Measurements from ENCODE around the gene TNFRSF9.
"Not testable (repeated sequence)": the region's sequence is repeated elsewhere in the genome, so short reads cannot be mapped to it uniquely, and the experiment has no call there.

The TNFRSF9 gene

DNA sequence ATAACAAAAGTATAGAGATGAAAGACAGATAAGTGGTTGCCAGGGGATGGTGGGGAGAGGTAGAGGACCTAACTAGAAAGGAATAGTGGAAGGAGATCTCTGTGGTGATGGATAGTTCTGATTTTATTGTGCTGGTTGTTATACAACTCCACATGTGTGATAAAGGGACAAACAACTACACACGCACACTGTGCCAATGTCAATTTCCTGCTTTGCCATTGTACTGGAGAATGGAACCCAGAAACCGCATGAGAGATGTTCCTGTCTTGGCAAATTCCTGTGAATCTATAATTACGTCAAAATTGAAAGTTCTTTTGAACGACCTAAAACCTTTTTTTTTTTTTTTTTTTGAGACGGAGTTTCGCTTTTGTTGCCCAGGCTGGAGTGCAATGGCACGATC, 11.0 kb downstream of the TNFRSF9 start:
- peak overlapping the region; percentile 75 for H3K4me3 Mint-ChIP-seq
- H3K36me3 Mint-ChIP-seq (ENCODE audit: insufficient read depth), result peaks cover 10% of the 10 kb centered on the region
- no peaks in the 10 kb centered on the region for H3K27me3 Mint-ChIP-seq
- DNase-seq (ENCODE audit: low spot score in 2 of 2) (no peak), ATAC-seq (replicated peaks; ENCODE audit: extremely low read depth, poor library complexity, severe bottlenecking) (no peak)
- H3K4me1 Mint-ChIP-seq, result peaks cover 49% of the 10 kb centered on the region
- H3K27ac Mint-ChIP-seq (ENCODE audit: low read depth), result peak overlapping the region; percentile 89
- no peaks in the 10 kb centered on the region for H3K9me3 Mint-ChIP-seq

DNA sequence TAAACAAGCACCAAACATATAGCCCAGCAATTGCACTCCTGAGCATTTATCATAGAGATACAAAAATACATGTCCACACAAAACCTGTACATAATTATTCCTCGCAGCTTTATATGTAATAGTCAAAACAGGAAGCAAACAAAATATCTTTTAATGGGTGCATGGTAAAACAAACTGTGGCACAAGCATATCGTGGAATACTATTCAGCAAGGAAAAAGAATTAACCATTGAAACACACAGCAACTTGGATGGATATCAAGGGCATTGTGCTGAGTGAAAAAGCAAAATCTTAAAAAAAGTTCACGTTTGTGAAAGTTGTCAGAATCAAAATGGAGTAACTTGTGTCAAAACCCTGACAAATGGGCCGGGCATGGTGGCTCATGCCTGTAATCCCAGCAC, 12.4 kb downstream of the TNFRSF9 start:
- Mint-ChIP-seq H3K9me3 (no peaks in the 10 kb centered on the region), H3K36me3 (ENCODE audit: insufficient read depth) (peaks cover 7% of the 10 kb centered on the region), H3K27ac (ENCODE audit: low read depth) (no peak overlapping the region), H3K27me3 (no peaks in the 10 kb centered on the region), H3K4me1 (peaks cover 49% of the 10 kb centered on the region), H3K4me3 (no peak overlapping the region)
- no peak for ATAC-seq (replicated peaks; ENCODE audit: extremely low read depth, poor library complexity, severe bottlenecking)
- no peak for DNase-seq (ENCODE audit: low spot score in 2 of 2)

DNA sequence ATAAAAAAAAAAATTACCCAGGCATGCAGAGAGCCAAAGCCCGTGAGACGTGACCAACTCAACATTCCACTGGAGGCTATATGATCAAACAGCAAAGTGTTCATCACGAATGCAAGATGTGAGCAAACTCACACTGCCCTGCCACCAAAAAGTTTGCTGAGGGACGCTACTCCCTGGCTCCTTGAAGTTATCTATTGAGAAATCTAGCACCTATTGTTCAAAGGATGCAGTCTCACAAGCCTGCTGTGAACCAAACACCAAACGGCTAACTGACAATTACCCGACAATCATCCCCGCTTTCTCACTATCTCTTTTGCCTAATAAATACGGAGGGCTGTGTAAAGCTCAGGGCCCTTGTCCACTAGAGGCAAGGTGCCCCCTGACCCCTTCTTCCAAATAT, 13.6 kb downstream of the TNFRSF9 start:
- peak; percentile 21 for ATAC-seq (replicated peaks; ENCODE audit: extremely low read depth, poor library complexity, severe bottlenecking)
- H3K4me1 Mint-ChIP-seq, result peaks cover 49% of the 10 kb centered on the region
- H3K9me3 Mint-ChIP-seq; H3K27ac Mint-ChIP-seq (ENCODE audit: low read depth); H3K4me3 Mint-ChIP-seq; H3K36me3 Mint-ChIP-seq (ENCODE audit: insufficient read depth); H3K27me3 Mint-ChIP-seq: not testable (repeated sequence)
- DNase-seq (ENCODE audit: low spot score in 2 of 2), result peak in 1 of 2 donors; percentile 18

DNA sequence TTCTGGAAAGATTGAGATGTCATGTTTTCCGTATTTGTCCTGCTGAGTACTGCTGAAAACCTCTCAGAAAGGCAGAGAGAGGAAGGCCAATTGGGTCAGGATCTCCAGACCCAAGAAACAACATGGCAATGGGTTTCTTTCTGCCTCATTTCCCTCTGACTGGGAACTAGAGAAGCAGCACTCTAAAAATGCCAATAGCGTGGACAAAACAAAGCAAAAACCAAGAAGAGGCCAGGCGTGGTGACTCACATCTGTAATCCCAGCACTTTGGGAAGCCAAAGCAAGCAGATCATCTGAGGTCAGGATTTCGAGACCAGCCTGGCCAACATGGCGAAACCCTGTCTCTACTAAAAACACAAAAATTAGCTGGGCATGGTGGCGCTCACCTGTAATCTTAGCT, 18.3 kb downstream of the TNFRSF9 start:
- no peak overlapping the region for H3K4me3 Mint-ChIP-seq
- no peak overlapping the region for H3K27ac Mint-ChIP-seq (ENCODE audit: low read depth)
- no peak for DNase-seq (ENCODE audit: low spot score in 2 of 2)
- peaks cover 13% of the 10 kb centered on the region for H3K4me1 Mint-ChIP-seq
- no peak for ATAC-seq (replicated peaks; ENCODE audit: extremely low read depth, poor library complexity, severe bottlenecking)
- no peaks in the 10 kb centered on the region for H3K9me3 Mint-ChIP-seq
- no peaks in the 10 kb centered on the region for H3K27me3 Mint-ChIP-seq
- peaks cover 5% of the 10 kb centered on the region for H3K36me3 Mint-ChIP-seq (ENCODE audit: insufficient read depth)

DNA sequence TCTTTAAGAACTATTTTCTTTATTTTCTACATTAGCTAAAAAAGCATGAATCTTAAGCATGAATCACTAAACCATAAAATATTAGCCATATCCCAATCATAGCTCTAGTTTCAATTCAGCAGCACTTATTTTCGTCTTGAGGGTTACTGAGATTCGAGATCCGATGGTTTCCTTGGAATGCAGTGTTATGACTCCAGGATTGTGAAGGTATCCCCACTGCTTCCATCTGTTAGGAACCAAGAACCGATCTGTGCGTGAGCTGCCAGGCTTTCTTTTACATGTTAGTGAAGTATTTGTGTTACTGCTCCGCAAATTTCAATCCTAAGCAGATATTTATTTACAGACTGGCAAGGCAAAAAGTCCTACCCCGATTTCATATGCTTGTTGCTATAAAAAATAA, 18.8 kb downstream of the TNFRSF9 start:
- DNase-seq (ENCODE audit: low spot score in 2 of 2) (no peak), ATAC-seq (replicated peaks; ENCODE audit: extremely low read depth, poor library complexity, severe bottlenecking) (no peak)
- Mint-ChIP-seq H3K9me3 (no peaks in the 10 kb centered on the region), H3K27me3 (no peaks in the 10 kb centered on the region), H3K36me3 (ENCODE audit: insufficient read depth) (peaks cover 7% of the 10 kb centered on the region), H3K4me3 (no peak overlapping the region), H3K27ac (ENCODE audit: low read depth) (no peak overlapping the region), H3K4me1 (peaks cover 13% of the 10 kb centered on the region)

DNA sequence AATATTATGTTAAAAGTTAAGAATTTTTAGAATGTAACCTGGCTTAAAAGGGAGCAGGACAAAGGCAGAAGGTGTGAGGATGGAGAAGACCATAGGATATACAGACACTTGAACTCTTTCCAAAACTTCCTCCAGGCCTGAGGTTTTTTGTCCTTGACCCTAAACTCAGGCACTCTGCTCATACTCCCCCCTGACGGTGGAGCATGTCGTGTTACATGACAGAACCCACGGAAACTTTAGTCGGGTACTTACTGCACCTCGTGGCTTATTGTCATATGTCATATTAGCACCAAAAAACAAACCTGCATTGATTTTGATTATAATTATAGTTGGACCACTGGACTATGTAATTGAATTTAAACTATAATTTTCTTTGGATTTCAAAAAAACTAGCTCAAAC, 20.8 kb downstream of the TNFRSF9 start:
- H3K9me3 Mint-ChIP-seq, result no peaks in the 10 kb centered on the region
- H3K4me3 Mint-ChIP-seq, result no peak overlapping the region
- no peak overlapping the region for H3K27ac Mint-ChIP-seq (ENCODE audit: low read depth)
- DNase-seq (ENCODE audit: low spot score in 2 of 2) (no peak), ATAC-seq (replicated peaks; ENCODE audit: extremely low read depth, poor library complexity, severe bottlenecking) (no peak)
- peaks cover 5% of the 10 kb centered on the region for H3K36me3 Mint-ChIP-seq (ENCODE audit: insufficient read depth)
- no peaks in the 10 kb centered on the region for H3K27me3 Mint-ChIP-seq
- peaks cover 20% of the 10 kb centered on the region for H3K4me1 Mint-ChIP-seq

DNA sequence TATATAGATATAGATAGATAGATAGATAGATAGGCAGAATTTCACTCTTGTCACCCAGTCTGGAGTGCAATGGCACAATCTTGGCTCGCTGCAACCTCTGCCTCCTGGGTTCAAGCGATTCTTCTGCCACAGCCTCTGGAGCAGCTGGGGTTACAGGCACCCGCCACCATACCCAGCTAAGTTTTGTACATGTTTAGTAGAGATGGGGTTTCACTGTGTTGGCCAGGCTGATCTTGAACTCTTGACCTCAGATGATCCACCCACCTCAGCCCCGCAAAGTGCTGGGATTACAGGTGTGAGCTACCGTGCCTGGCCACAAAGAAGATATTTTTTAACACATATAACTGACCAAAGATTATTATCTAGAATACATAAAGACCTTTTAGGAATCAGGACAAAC, 22.7 kb downstream of the TNFRSF9 start:
- ATAC-seq (replicated peaks; ENCODE audit: extremely low read depth, poor library complexity, severe bottlenecking); H3K27me3 Mint-ChIP-seq; H3K9me3 Mint-ChIP-seq; DNase-seq (ENCODE audit: low spot score in 2 of 2); H3K27ac Mint-ChIP-seq (ENCODE audit: low read depth); H3K4me3 Mint-ChIP-seq; H3K36me3 Mint-ChIP-seq (ENCODE audit: insufficient read depth): not testable (repeated sequence)
- peaks cover 30% of the 10 kb centered on the region for H3K4me1 Mint-ChIP-seq

DNA sequence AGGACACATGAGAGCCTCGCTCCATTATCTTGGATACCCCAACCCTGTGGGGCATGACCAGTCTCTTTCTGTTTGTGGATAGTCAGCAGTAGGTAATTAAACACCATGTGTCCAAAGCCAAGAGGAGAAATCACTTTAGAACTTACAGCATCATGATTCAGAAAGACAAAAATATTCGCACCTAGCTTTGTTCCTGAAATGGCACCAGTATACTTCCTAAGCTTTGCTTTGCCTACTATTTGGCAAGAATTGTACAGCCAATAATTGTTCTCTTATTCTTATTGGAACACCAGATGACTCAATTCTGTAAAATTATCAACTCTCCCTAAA, 24.2 kb downstream of the TNFRSF9 start:
- peaks cover 37% of the 10 kb centered on the region for H3K4me1 Mint-ChIP-seq
- no peaks in the 10 kb centered on the region for H3K9me3 Mint-ChIP-seq
- H3K27me3 Mint-ChIP-seq, result no peaks in the 10 kb centered on the region
- H3K36me3 Mint-ChIP-seq (ENCODE audit: insufficient read depth), result peaks cover 4% of the 10 kb centered on the region
- no peak for ATAC-seq (replicated peaks; ENCODE audit: extremely low read depth, poor library complexity, severe bottlenecking)
- no peak for DNase-seq (ENCODE audit: low spot score in 2 of 2)
- H3K27ac Mint-ChIP-seq (ENCODE audit: low read depth), result peak overlapping the region; percentile 9
- no peak overlapping the region for H3K4me3 Mint-ChIP-seq

DNA sequence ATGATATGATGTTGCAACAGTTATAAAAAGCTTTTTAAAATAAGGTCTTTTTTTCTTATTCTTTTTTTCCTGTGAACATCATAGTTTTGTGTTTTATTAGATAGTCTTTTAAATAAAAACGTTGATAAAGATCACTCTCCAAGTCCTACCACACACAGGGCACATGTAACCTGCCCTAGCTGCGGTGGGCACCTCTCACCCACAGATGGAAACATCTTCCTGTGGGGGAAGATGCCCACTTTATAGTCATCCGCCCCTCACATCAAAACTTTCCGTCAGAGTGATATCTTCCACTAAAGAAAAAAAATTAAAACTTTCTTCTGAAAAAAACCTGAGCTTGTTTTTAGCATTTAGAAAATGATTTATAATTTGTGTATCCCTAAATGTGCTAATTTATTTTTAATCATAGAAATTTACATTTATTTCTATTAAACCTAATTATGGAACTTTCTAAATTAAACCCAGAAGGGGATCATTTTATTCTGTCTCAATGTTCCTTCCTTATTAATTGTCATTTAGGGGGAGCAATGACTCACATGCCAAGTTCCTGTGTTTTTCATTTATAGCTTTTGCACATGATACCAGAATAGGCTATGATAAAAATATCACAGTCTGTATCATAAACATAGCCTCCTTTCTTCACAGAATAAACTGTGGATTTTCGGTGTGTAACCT, 24.7 kb downstream of the TNFRSF9 start:
- DNase-seq (ENCODE audit: low spot score in 2 of 2) (peak in 1 of 2 donors; percentile 34), ATAC-seq (replicated peaks; ENCODE audit: extremely low read depth, poor library complexity, severe bottlenecking) (peak; percentile 88)
- Mint-ChIP-seq H3K27ac (ENCODE audit: low read depth) (peak overlapping the region; percentile 9), H3K4me1 (peaks cover 39% of the 10 kb centered on the region), H3K4me3 (peak overlapping the region; percentile 14), H3K27me3 (no peaks in the 10 kb centered on the region), H3K9me3 (no peaks in the 10 kb centered on the region), H3K36me3 (ENCODE audit: insufficient read depth) (peaks cover 4% of the 10 kb centered on the region)

DNA sequence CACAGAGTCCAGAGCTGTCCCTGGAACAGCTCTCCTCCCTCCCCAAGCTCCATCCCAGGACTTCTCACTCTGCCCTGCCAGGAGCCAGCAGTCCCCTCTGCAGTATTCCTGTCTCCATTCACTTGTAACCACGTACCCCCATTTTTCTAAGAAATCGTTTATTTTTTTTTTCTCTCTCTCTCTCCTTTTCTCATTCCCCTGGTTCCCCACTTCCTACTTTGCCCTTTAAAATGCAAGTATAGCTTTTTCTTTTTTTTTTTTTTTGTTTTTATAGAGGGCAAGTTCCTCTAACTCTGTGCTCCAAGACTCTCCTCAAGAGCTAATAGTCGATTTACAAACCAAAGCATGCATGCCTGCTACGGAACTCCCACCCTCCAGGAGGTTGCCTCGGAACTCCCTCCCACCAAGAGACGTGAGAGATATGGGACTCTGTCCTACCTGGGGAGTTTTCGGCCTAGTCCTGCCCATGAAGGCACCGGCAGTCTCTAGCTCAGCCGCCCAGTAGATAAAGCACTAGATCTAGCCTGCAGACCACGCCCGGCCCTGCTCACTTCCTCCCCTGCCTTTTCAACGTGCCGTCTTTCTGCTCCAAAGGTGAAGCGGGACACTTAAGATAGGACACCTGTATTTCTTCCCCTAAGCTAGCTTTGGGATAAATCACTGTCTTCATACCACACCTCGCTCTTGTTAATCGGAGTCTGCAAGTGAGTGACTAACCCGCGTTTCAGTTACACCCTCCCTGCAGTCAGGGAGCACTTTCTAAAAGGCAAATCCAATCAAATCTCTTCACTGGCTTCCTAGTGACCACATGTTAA, 27.7 kb downstream of the TNFRSF9 start:
- peaks cover 4% of the 10 kb centered on the region for H3K36me3 Mint-ChIP-seq (ENCODE audit: insufficient read depth)
- ATAC-seq (replicated peaks; ENCODE audit: extremely low read depth, poor library complexity, severe bottlenecking) (no peak), DNase-seq (ENCODE audit: low spot score in 2 of 2) (no peak)
- H3K9me3 Mint-ChIP-seq, result no peaks in the 10 kb centered on the region
- peaks cover 40% of the 10 kb centered on the region for H3K4me1 Mint-ChIP-seq
- peak overlapping the region; percentile 93 for H3K27ac Mint-ChIP-seq (ENCODE audit: low read depth)
- peak overlapping the region; percentile 67 for H3K4me3 Mint-ChIP-seq
- no peaks in the 10 kb centered on the region for H3K27me3 Mint-ChIP-seq

DNA sequence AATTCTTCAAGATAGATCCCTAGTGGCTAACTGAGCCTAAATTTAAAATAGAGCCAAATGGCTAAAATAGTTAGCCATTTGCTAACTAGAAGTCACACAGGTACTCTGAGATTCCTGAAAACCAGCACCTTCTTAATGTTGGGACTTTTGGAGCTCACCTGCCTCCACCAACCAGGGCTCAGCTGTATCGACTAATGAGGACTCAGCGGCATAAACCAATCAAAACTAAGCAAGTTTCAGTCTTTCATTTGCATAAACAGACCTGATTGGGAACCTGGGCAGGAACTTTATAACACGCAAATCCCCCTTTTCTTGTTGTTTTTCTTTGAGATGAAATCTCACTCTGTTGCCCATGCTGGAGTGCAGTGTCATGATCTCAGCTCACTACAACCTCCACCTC, 28.5 kb downstream of the TNFRSF9 start:
- Mint-ChIP-seq H3K27me3 (no peaks in the 10 kb centered on the region), H3K36me3 (ENCODE audit: insufficient read depth) (peaks cover 2% of the 10 kb centered on the region), H3K27ac (ENCODE audit: low read depth) (peak overlapping the region; percentile 93), H3K4me1 (peaks cover 37% of the 10 kb centered on the region), H3K9me3 (no peaks in the 10 kb centered on the region), H3K4me3 (peak overlapping the region; percentile 67)
- ATAC-seq (replicated peaks; ENCODE audit: extremely low read depth, poor library complexity, severe bottlenecking), result no peak
- DNase-seq (ENCODE audit: low spot score in 2 of 2), result no peak

DNA sequence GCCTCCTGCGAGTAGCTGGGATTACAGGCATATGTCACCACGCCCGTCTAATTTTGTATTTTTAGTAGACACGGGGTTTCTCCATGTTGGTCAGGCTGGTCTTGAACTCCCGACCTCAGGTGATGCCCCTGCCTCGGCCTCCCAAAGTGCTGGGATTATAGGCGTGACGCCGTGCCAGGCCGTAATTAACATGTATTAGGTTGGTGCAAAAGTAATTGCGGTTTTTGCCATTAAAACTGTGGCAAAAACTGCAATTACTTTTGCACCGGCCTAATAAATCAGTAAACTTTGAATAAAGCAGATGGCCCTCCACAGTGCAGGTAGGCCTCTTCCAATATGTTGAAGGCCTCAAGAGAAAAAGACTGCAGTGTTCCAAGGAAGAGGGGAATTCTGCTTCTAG, 35.4 kb downstream of the TNFRSF9 start:
- Mint-ChIP-seq H3K36me3 (ENCODE audit: insufficient read depth) (no peaks in the 10 kb centered on the region), H3K4me1 (no peaks in the 10 kb centered on the region), H3K4me3 (no peak overlapping the region), H3K27ac (ENCODE audit: low read depth) (no peak overlapping the region), H3K9me3 (no peaks in the 10 kb centered on the region), H3K27me3 (no peaks in the 10 kb centered on the region)
- DNase-seq (ENCODE audit: low spot score in 2 of 2) (no peak), ATAC-seq (replicated peaks; ENCODE audit: extremely low read depth, poor library complexity, severe bottlenecking) (no peak)

DNA sequence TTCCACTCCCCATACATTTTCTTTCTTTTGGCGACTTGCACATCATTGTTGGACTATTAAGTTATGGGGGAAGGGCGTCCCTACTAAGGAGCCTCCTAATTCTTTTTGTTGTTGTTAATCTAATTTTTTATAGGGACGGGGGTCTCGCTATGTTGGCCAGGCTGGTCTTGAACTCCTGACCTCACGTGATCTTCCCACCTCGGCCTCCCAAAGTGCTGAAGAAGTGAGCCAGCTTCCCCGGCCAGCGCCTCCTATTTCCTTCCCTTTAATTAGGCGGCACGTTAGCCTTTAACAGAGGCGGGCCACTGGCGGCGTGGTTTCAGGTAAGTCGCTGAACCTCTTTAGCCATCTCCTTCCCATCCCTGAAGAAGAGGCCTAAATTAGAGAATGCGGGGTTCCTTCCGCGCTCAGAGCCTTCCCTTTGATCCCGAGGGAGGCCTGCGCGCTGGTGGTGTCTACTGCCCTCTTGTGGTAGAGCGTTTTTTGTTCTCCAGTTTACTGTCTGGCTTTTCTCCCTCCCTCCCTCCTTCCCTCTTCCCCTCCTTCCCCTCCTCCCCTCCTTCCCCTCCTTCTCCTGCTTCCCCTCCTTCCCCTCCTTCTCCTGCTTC, 38.1 kb downstream of the TNFRSF9 start:
- Mint-ChIP-seq H3K27me3 (no peaks in the 10 kb centered on the region), H3K27ac (ENCODE audit: low read depth) (peak overlapping the region; percentile 53), H3K36me3 (ENCODE audit: insufficient read depth) (no peaks in the 10 kb centered on the region), H3K9me3 (no peaks in the 10 kb centered on the region), H3K4me3 (peak overlapping the region; percentile 61), H3K4me1 (peaks cover 15% of the 10 kb centered on the region)
- DNase-seq (ENCODE audit: low spot score in 2 of 2) (peak; percentile 15 to 18), ATAC-seq (replicated peaks; ENCODE audit: extremely low read depth, poor library complexity, severe bottlenecking) (peak; percentile 43)

All from central memory CD8-positive, alpha-beta T cell (primary cell).